HUES6 (cell line): Measurements from ENCODE around the gene CNTNAP2.

Source experiments
- H3K27ac ChIP-seq: 2 replicates; pipeline ENCODE4 v1.7.0; 2013; ENCODE audit warnings: low read depth, mild to moderate bottlenecking, low read length, inconsistent platforms
- H3K27me3 ChIP-seq: 2 replicates; pipeline ENCODE4 v1.6.1; 2013; ENCODE audit warnings: low read length; ENCODE audit not compliant: control insufficient read depth, insufficient read depth
- H3K36me3 ChIP-seq: 2 replicates; pipeline ENCODE4 v1.6.1; 2013; ENCODE audit warnings: low read length; ENCODE audit not compliant: control insufficient read depth, insufficient read depth
- H3K4me1 ChIP-seq: 2 replicates; pipeline ENCODE4 v1.6.1; 2013; ENCODE audit warnings: low read length; ENCODE audit not compliant: control insufficient read depth, insufficient read depth
- H3K4me3 ChIP-seq: 2 replicates; pipeline ENCODE4 v1.5.1; 2013; ENCODE audit warnings: low read depth, low read length
- H3K9ac ChIP-seq: one replicate; pipeline ENCODE4 v1.6.1; 2013; ENCODE audit warnings: mild to moderate bottlenecking, low read length
- H3K9me3 ChIP-seq: 2 replicates; pipeline ENCODE4 v1.6.1; 2013; ENCODE audit warnings: low read depth, low read length; ENCODE audit not compliant: control insufficient read depth, insufficient read depth

The CNTNAP2 gene

DNA sequence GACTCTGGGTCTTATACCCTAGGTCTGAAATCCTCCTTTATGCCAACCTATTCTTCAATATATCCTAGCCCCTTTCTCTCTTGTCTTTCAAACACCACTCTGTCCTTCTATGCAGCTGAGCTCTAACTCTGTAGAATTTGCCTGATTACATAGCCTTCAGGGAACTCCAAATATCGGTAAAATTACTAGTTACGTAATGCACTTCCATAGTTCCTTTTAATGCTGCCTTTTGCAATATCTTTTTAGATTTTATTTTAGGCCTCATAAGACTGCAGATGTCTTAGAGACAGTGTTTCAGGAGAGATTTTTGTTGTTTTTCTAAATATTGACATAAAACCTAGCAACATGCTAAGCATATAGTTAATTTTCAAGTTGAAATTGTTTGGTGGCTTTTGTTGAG lies 924.8 kb downstream of the CNTNAP2 start:
- Histone ChIP-seq H3K4me3 (no peak overlapping the region), H3K36me3 (no peaks in the 10 kb centered on the region)

DNA sequence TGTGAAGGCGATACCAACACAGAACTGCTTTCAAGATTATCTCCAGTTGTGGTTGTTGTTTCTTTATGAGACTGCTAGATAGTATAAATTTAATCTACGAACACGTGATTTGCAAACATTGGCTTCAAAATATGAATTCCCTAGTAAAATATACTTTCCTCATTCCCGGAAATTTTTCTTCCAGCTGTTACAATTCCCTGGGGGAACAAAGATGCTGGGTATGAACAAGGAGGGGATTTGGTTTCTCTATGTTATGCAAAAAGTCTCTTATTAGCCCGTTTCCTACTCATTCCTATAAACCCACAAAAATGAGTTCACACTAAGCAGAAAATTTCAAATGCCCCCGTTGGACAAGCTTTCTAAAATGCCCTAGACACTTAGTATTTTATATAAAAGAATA lies 928.3 kb downstream of the CNTNAP2 start:
- no peaks in the 10 kb centered on the region for H3K4me1 ChIP-seq
- H3K36me3 ChIP-seq = no peaks in the 10 kb centered on the region
- H3K9ac ChIP-seq = no peak overlapping the region
- no peak overlapping the region for H3K4me3 ChIP-seq
- no peaks in the 10 kb centered on the region for H3K9me3 ChIP-seq
- H3K27ac ChIP-seq = no peak overlapping the region
- no peaks in the 10 kb centered on the region for H3K27me3 ChIP-seq

More for the DNA sequence above, 924.8 kb downstream of the CNTNAP2 start:
- no peaks in the 10 kb centered on the region for H3K27me3 ChIP-seq
- no peaks in the 10 kb centered on the region for H3K9me3 ChIP-seq
- H3K9ac ChIP-seq = no peak overlapping the region
- no peaks in the 10 kb centered on the region for H3K4me1 ChIP-seq
- H3K27ac ChIP-seq = no peak overlapping the region

DNA sequence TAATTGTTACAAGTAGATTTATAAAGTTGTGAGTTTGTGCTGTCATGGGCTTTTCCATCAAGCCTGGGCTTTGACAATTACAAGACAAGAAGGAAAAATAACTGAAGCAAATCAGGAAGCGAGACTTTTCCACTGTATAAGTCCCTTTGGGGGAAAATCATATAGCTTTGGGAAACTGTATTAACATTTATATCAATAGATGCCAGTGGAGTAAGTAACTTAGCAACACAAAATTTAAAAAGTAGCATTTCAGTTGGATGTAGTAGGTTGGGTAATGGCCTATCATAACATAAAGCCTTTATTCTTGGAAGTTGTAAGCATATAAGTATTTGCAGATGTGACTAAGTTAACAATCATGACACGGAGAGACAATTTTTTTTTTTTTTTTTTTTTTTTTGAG lies 931.1 kb downstream of the CNTNAP2 start:
- Histone ChIP-seq H3K27ac (no peak overlapping the region), H3K9ac (no peak overlapping the region), H3K9me3 (no peaks in the 10 kb centered on the region), H3K36me3 (no peaks in the 10 kb centered on the region), H3K4me3 (no peak overlapping the region), H3K4me1 (no peaks in the 10 kb centered on the region), H3K27me3 (no peaks in the 10 kb centered on the region)

DNA sequence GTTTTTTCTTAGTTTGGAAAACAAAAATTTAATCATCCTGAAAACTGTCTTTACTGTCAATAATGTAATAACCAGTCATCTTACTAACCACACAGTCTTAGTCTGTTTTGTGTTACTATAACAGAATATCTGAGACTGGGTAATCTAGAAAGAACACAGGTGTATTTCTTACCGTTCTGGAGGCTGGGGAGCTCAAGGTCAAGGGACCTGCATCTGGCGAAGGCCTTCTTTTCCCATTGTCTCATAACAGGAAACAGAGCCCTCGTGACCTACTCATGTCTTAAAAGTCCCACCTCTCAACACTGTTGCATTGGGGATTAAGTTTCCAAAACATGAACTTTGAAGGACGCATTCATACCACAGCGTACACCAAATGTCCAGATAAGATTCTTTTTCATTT lies 932.3 kb downstream of the CNTNAP2 start:
- Histone ChIP-seq H3K9ac (no peak overlapping the region), H3K36me3 (no peaks in the 10 kb centered on the region), H3K27ac (no peak overlapping the region), H3K27me3 (no peaks in the 10 kb centered on the region), H3K9me3 (no peaks in the 10 kb centered on the region), H3K4me3 (no peak overlapping the region), H3K4me1 (no peaks in the 10 kb centered on the region)

DNA sequence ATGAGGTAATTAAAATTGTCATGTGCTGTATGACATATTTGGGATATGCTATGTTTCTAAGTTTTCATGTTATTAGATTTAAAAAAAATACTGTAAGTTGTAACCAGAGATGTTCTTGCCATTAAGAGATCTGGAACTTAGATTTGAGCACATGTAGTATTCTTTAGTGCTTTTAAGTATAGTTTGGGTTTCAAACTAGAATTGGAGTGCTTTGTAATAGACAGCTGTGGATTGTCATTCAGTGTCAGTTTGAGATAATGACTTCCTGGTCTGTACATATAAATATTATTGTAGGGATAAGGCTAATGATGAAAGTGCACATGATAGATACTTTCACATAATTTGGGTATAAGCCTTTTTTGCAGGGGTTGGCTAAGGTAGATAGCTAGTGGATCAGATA lies 936.2 kb downstream of the CNTNAP2 start:
- Histone ChIP-seq H3K9ac (no peak overlapping the region), H3K4me3 (no peak overlapping the region), H3K27me3 (no peaks in the 10 kb centered on the region), H3K9me3 (no peaks in the 10 kb centered on the region), H3K27ac (no peak overlapping the region), H3K4me1 (no peaks in the 10 kb centered on the region), H3K36me3 (no peaks in the 10 kb centered on the region)

DNA sequence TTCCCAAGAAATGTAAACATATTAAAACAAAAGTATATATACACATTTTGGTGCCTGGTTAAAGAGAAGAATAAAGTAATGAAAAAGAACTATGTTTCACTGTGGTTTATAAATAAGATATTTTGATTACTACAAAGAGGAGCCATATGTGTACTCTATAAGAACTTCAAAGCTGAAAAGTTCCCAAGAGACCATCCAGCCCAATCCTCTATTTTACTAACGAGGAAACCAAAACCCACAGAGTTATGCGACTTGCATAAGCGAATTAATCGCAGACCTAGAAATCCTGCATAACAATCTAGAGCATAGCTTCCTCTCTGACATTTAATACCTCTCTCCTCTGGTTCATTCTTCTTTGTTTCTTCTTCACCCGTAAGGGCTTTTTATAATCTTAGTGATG lies 937.1 kb downstream of the CNTNAP2 start:
- H3K36me3 ChIP-seq = no peaks in the 10 kb centered on the region
- no peaks in the 10 kb centered on the region for H3K9me3 ChIP-seq
- no peak overlapping the region for H3K4me3 ChIP-seq
- no peaks in the 10 kb centered on the region for H3K27me3 ChIP-seq
- no peak overlapping the region for H3K9ac ChIP-seq
- H3K4me1 ChIP-seq = no peaks in the 10 kb centered on the region
- no peak overlapping the region for H3K27ac ChIP-seq

DNA sequence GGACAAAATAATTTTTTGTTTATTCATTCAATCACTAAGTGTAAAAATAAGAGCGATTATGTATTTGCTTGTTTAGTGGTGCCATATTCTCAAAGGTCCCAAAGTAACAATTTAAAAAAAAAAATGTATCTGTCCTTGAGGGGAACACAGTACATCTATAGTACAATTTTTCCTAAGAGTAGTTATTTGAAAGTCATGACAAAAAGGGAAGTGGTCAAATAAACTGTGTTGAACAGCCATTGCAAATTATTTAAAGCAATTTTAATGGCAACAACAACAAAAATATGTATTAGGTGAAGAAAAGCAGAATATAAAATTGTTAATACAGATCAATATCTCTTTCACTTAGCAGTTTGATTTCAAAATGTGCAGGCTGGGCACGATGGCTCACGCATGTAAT lies 943.5 kb downstream of the CNTNAP2 start:
- Histone ChIP-seq H3K27ac (no peak overlapping the region), H3K36me3 (no peaks in the 10 kb centered on the region), H3K4me1 (no peaks in the 10 kb centered on the region), H3K4me3 (no peak overlapping the region), H3K9ac (no peak overlapping the region), H3K27me3 (no peaks in the 10 kb centered on the region), H3K9me3 (no peaks in the 10 kb centered on the region)

DNA sequence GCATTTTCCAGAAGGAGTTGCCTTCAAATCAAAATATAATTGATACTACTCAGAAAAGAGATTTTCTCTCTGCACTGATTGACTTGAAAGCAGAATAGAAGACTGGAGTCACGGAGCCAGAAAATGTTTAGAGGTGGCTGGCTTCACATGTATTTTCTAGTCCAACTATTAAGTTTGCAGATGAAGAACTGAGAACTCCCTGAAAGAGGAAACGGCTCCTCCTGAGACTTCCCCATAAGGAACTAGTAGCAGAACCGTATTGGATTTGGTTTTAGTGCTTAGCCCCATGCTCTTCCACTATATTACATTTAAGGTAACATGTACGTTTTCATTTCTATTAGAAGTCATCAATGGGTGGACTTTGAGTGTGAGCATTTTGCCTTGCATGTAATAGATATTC lies 946.3 kb downstream of the CNTNAP2 start:
- Histone ChIP-seq H3K27me3 (no peaks in the 10 kb centered on the region), H3K36me3 (no peaks in the 10 kb centered on the region), H3K27ac (no peak overlapping the region), H3K9me3 (no peaks in the 10 kb centered on the region), H3K4me1 (no peaks in the 10 kb centered on the region), H3K4me3 (no peak overlapping the region), H3K9ac (no peak overlapping the region)

DNA sequence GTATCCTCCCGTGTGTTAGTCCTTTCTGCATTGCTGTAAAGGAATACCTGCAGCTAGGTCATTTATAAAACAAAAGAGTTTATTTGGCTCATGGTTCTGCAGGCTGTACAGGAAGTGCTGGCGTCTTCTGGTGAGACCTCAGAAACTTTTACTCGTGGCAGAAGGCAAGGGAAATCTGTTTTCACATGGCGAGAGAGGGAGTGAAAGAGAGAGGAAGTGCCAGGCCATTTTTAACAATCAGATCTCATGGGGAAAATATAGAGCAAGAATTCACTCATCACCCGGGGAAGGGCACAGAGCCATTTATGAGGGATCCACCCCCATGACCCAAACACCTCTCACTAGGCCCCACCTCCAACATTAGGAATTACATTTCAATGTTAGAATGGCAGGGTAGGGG lies 952.2 kb downstream of the CNTNAP2 start:
- no peak overlapping the region for H3K9ac ChIP-seq
- H3K4me3 ChIP-seq = no peak overlapping the region
- no peaks in the 10 kb centered on the region for H3K27me3 ChIP-seq
- no peaks in the 10 kb centered on the region for H3K4me1 ChIP-seq
- no peak overlapping the region for H3K27ac ChIP-seq
- no peaks in the 10 kb centered on the region for H3K36me3 ChIP-seq
- no peaks in the 10 kb centered on the region for H3K9me3 ChIP-seq

DNA sequence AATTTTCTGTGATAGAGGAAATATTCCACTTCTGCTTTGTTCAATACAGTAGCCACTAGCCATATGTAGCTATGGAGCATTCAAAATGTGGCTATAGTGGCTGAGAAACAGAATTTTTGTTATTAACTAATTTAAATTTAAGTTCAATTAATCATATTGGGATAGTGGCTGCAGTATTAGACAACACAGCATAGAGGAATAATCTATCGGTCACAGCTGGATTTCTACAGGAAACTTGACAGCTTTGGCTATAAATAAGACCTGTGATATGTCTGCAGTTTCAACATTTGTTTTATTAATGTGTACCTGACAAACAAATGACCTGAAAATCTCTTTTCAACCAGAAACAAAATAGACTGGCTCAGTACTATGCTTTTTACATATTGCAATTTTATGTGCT lies 953.2 kb downstream of the CNTNAP2 start:
- Histone ChIP-seq H3K9ac (no peak overlapping the region), H3K4me3 (no peak overlapping the region), H3K4me1 (no peaks in the 10 kb centered on the region), H3K9me3 (no peaks in the 10 kb centered on the region), H3K27me3 (no peaks in the 10 kb centered on the region), H3K27ac (no peak overlapping the region), H3K36me3 (no peaks in the 10 kb centered on the region)

DNA sequence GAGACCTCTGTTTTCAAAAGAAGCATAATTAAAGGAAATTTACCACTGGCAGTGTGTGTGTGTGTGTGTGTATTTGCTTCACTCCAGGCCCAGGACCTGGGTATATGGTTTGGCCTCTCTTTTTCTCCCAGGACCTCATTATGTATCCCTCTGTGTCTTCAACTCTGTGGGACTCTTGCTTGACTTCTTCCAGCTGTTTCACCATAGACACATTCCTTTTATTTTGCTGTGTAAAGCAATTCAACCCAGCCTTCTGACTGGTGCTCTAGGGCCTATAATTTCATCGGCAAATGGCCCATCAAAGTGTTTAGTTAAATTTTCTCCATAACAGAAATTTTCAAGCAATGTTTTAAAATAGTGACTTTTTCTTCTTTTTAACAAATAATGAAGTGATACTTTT lies 954.3 kb downstream of the CNTNAP2 start:
- Histone ChIP-seq H3K9ac (no peak overlapping the region), H3K4me1 (no peaks in the 10 kb centered on the region), H3K9me3 (no peaks in the 10 kb centered on the region), H3K27ac (no peak overlapping the region), H3K4me3 (no peak overlapping the region), H3K36me3 (no peaks in the 10 kb centered on the region), H3K27me3 (no peaks in the 10 kb centered on the region)

DNA sequence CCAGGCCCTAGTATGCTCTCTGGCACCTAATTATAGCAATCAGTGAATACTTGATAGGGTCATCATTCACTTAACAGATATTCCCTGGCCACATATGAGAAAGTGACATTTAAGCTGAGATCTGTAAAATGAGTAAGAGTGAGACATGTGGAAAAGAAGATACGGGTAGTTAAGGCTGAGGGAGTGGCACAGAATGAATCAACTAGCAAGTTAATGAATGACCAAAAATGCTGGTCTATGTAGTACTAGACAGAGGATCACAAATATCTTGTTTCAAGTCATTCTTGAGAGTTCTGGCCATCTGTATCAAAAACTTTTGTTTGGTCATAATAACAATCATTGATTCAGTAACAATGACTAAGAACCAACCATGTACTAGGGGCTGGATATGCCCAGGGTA lies 954.9 kb downstream of the CNTNAP2 start:
- H3K4me3 ChIP-seq = no peak overlapping the region
- H3K27ac ChIP-seq = no peak overlapping the region
- no peaks in the 10 kb centered on the region for H3K4me1 ChIP-seq
- no peaks in the 10 kb centered on the region for H3K9me3 ChIP-seq
- no peak overlapping the region for H3K9ac ChIP-seq
- H3K27me3 ChIP-seq = no peaks in the 10 kb centered on the region
- H3K36me3 ChIP-seq = no peaks in the 10 kb centered on the region
